CD4-positive, alpha-beta T cell treated with Interleukin-21 for 1 hour (primary cell): ENCODE results near the gene SAPCD1.

ENCODE experiments used
- DNase-seq: peaks from one replicate; pipeline ENCODE4 v3.0.0-alpha.2; 2020

SAPCD1 gene

DNA sequence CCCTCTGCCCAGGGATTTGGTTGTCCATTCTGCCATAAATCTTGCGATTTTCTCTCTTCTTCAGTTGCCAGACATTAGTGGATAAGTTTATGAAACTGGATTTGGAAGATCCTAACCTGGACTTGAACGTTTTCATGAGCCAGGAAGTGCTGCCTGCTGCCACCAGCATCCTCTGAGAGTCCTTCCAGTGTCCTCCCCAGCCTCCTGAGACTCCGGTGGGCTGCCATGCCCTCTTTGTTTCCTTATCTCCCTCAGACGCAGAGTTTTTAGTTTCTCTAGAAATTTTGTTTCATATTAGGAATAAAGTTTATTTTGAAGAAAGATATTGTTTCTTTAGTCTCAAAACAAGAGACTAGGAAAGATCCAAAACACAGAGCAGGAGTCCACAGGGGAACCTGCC is at the start of gene SAPCD1:
TSS of gene SAPCD1 (plus strand) at position 301 of the 400 bp plus-strand sequence. CDS start 399 bp downstream, outside the sequence.
- no peak for DNase-seq

DNA sequence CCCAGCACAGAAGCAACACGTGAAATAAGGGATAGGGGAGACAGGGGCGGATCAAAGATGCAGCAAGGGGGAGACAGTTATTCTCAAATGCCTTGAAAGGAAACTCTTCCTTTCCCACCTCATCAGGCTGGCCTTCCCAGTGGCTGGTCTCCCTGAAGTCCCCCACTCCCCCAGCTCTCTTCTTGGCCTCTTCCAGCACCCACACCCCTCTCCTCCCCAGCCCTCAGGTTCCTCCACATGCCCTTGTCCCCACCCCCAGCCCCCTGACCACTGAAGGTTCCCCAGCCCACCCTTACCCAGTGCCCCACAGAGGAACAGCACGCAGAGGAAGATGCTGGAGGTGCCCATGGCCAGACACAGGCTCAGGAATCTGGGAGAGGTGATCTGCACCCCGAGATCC is 49.0 kb upstream of the SAPCD1 start:
- no peak for DNase-seq

DNA sequence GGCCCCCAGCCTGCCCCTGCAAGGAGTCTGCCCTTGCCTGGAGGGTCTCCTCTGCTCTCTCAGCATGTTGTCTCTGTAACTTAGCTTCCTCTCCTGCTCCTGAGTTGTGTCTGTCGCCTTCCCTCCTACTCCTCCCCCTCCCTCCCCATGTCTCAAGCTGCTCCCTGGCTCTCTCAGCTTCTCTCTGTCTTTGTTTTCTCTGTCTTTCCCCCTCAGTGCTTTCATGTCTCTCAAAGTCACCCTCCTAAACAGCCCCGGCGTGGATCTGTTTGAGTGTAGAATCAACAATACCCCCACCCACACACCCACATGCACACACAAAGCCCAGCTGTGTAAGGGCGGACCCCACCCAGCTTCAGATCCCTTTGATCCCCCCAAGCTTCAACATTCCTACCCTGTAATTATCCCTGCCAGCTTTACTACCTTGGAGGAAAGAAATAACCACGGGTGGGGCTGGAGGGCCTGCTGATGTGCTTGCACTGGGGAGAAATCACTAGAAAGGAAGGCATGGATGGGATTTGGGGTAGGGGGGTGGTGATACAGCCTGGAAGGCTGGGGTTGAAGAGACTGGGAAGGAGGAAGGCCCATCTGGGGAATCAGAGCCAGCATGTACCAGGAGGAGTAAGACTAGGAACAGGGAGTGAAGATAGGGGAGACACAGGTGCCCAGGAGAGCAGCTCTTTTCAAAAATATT is 48.3 kb upstream of the SAPCD1 start:
- no peak for DNase-seq

DNA sequence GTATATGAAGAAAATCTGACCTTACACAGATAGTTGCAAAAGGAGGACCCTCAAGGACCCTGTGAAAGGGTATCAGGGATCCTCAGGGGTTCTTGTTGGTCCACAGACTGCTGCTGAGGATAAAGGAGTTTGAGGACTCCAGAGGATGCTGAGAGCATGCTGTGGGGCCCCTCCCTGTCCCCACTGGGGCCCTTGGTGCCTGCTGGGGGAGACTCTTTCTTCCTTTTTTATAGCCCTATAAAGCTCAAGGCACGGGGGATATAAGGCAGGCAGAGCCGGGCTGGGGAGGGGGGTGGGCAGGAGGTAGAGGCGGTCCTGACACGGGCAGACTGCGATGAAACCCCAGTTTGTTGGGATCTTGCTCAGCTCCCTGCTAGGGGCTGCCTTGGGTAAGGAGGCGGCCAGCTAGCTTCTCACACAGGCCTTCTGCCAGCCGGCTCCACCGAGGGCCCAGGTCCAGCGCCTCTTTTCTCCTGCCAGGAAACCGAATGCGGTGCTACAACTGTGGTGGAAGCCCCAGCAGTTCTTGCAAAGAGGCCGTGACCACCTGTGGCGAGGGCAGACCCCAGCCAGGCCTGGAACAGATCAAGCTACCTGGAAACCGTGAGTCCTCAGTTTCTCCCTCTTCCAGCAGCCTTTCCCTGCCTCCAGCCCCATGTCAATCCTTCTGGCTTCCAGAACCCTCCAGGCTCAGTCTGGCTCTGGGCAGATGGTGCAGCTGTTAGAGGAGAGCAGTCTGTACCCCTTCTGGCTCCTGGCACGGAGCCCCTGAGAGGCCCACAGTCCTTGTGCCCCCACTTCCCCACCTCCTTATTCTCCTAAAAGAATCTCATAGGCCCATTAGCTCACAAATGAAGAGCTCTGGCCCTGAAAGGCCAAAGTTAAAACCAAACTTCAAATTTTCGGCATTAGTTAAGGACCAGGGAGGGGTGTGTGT is 47.2 kb upstream of the SAPCD1 start, which contains the start of gene LY6G6D:
TSS of gene LY6G6D (plus strand) at position 327 of the 937 bp plus-strand sequence. CDS start at position 335, 8 bp downstream.
- no peak for DNase-seq

DNA sequence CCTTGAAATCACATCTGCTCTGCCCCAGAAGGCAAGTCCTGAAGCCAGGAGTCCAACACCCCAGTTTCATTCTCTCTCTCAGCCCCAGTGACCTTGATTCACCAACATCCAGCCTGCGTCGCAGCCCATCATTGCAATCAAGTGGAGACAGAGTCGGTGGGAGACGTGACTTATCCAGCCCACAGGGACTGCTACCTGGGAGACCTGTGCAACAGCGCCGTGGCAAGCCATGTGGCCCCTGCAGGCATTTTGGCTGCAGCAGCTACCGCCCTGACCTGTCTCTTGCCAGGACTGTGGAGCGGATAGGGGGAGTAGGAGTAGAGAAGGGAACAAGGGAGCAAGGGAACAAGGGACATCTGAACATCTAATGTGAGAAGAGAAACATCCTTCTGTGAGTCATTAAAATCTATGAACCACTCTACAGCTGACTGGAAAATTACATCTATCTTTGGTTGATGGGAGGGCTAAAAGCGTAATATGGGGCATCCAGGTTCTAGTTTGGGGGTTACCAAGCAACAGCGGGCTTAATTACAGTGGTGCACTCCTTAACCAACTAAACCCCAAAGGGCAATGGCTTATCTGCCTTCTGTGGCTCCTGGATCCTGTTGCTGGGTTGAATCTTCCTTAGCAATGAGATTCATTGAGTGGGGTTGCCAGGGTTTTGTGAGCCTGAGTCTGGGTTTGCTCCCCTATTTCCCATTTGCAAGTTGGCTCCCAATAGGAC is 44.8 kb upstream of the SAPCD1 start:
- no peak for DNase-seq

DNA sequence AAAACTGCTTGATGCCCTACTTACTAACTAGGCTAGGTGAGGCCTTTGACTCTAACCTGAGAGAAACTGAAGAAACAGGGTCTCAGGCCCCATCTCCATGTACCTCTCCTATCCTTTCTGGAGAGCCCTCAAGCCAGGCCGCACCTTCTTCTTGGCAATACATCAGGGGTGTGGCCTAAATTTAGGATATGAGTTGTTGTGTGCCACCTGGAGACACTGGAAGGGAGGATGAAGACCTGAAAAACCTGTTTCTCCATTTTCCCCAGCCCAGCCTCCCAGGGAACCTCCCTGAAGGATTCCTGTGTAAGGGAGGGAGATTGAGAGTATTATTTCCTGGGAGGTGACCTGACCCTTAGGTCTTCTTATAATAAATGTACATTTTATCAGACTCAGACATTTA is 44.2 kb upstream of the SAPCD1 start:
- no peak for DNase-seq

DNA sequence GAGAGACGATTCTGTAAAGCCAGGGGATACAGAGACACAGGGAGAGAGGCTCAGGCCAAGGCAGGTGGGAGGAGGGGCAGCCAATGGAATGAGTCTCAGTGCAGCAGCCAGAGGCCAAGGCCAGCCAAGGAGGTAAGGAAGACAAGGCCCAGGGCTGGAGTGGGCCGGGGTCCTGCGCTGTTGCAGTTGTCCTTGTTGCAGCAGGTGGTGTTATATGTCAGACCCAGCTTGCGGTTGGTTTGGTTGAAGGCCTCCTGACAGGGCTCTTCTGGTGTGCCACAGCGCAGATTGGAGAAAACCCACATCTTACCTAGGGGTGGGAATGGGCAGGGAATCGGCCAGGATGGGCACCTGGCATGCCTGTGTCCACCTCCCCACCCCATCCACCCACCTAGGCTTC is 43.5 kb upstream of the SAPCD1 start:
- no peak for DNase-seq

DNA sequence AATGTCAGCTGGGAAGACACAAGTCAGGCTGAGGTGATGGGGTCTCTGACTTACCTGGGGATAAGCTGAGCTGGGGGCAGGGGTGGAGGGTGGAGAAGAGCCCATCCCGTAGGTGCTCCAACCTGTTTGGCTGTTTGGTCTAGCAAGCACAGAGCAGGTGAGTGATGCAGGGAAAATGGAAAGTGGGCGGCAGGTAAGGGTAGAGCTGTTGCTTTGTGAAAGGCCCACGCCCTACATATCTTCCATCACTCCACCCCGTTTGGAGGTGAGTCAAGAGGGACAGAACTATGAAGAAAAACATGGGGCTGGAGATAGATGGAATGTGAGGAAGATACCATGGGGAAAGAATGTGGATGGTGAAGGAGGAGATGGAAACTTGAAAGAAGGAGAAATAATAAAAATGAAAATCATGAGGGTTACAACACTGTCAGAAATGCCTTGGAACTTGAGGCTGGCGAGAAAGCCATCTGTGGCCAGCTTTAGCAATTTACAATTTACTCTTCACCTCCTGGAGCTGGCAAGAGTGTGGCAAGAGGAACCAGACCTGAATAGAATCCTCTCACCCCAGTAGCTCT is 42.2 kb upstream of the SAPCD1 start:
- no peak for DNase-seq

DNA sequence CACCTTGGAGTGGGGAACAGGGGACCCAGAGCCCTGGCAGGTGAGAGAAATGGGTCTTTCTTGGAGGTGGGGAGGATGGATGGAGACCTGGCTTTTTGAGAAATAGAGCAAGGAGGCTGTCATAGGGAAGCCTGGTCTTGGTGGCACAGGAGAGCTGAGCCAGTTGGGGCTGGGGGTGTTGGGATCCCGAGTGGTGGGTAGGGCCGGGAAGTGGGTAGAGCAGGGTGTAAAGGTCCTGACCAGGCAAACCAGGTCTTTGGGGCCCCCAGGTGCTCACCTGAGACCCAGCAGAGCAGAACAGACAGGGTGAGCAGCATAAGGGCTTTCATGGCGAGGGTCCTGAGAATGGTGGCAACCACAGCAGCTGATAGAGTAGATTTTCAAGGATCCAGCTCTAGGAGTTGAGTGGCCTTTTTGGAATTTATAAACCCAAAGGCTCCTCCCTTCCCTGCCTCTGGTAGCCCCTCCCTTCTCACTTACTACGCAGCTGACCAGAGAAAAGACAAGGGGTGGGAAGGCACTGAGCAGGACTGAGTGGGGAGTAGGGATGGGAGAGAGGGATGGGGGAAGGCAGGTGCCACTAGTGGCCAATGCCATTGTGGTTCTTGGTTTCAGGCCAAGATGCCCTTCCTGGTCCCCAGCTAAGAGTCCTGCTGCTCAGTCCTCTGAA is 41.0 kb upstream of the SAPCD1 start, which contains the start of gene LY6G6C:
TSS of gene LY6G6C (minus strand) at position 396 of the 670 bp plus-strand sequence. CDS start at position 329, 67 bp downstream.
- no peak for DNase-seq

DNA sequence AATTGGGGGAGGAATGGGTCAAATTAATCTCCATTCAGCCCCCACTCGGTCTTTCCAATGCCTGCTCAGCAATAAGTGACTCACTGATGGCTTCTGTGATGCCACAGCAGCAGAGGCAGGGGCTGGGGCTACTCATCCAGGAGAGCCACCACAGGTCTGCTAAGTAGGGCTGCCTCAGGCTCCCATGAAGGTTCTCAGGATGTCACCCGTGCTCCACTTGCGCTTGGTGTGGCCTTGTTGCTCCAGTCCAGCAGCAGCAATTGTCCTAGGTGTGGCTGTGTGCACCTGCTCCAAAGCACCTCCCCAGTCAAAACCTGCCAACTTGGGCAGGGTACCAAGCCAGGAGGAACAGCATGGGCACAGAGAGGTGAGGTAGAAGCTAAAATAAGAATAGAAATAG is 40.3 kb upstream of the SAPCD1 start:
- no peak for DNase-seq

DNA sequence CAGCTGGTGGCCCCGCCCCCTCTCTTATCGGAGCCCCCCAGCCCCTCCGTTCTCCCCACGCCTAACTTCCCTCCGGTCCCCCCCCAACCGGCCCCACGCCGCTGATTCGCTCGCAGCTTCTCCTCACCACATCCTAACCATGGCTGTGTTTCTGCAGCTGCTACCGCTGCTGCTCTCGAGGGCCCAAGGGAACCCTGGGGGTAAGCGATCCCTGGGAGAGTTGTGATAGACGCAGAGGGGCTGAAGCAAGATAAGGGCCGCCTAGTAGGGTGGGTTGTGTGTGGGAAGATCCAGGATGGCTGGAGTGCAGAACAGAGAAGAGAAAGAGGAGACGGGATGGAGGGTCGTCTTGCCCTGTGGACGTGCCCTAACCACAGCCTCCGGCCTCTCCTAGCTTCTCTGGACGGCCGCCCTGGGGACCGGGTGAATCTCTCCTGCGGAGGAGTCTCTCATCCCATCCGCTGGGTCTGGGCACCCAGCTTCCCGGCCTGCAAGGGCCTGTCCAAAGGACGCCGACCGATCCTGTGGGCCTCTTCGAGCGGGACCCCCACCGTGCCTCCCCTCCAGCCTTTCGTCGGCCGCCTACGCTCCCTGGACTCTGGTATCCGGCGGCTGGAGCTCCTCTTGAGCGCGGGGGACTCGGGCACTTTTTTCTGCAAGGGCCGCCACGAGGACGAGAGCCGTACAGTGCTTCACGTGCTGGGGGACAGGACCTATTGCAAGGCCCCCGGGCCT is 39.0 kb upstream of the SAPCD1 start, which contains the start of gene MPIG6B:
TSS of gene MPIG6B (plus strand) at position 129 of the 735 bp plus-strand sequence. CDS start at position 140, 11 bp downstream.
- DNase-seq: no peak

DNA sequence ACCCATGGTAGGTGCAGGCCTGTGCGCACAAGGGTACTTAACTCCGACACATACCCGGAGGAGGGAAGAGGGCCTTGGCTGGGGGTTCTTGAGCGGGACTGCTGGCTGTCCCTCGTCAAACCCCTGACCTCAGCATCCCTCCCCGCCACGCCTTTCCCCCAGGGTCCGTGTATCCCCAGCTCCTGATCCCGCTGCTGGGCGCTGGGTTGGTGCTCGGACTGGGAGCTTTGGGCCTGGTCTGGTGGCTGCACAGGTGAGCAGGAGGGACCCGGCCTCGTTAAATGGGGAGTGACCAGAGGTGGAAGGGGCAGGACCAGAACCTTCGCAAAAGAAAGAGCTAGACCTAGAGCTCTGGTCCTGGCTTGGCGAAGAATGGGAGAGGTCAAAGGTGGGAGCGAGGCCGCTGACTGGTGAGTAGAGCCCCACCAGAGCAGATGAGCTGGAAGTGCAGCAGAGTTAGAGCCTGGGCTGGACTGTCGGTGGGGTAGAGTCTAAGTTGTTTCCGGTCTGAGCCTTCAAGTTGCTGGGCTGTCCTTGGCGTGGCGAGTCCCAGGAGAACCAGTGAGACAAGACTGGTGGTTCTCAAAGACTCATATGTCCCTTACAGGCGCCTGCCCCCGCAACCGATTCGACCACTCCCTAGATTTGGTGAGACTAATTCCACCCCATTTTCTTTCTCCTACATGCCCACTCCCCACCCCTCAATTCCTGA is 38.3 kb upstream of the SAPCD1 start:
- DNase-seq: no peak

DNA sequence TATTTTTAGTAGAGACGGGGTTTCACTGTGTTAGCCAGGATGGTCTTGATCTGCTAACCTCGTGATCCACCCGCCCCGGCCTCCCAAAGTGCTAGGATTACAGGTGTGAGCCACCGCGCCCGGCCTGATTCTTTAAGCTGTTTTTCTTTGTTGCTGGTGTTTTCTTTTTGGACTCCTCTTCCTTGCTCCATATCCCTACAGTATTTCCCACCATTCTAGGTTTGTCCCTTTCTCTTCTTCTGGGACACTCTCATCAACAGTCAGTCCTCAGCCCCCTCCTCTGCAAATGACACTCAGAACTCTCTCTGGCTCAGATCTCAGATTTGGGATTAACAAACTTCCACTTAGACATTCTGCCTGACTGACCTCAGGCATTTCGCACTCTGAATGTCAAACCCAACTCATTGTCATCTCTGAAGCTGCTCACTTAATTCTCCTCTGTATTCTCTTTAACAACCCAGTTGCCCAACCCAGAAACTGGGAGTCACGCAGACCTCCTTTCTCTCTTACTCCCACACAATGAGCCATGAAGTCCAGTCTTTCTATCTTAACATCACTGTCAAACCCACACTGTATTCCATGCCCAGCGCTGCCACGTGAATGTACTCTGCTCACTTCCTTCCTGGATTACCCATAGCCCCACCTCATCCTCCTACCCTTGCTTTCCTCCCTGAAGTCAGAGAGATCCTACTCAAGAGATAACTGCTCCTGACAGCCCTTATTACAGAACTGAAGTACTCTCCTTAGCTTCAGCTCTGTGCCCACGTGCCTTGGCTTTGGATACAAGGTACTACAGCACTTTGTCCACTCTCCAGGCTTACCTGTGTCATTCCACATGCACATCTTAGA is 36.7 kb upstream of the SAPCD1 start:
- DNase-seq: no peak

DNA sequence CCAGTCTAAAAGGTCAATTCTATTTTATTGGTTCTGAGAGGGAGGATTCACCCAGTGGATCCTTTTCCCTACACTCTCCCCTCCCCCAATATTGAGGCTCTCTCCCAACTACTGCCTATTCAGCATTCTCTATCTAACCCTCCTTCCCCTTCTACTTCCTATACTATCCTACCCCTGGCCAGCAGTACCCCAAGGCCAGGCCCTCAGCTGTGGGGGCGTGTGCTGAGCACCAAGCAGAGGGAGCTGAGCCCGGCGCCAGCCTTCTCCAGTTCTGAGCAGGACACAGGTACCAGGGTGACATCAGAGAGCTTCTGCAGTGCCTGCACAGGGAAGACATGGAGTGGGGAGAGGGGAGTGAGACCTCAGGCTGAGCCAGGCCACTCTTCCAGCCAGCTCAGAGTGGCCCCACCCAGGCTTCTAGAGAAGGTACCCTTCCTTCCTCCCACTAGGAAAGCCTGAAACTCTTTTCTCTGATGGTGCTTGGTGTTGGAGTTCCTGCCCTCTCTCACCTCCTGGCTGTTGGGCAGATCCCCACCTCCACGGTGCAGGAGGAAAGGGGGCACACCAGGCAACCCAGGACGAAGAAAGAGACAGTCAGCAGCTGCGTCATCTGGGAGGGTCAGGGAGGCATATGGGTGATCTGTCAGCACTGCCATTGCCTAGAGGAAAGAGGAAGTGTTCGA is 35.3 kb upstream of the SAPCD1 start:
- no peak for DNase-seq

DNA sequence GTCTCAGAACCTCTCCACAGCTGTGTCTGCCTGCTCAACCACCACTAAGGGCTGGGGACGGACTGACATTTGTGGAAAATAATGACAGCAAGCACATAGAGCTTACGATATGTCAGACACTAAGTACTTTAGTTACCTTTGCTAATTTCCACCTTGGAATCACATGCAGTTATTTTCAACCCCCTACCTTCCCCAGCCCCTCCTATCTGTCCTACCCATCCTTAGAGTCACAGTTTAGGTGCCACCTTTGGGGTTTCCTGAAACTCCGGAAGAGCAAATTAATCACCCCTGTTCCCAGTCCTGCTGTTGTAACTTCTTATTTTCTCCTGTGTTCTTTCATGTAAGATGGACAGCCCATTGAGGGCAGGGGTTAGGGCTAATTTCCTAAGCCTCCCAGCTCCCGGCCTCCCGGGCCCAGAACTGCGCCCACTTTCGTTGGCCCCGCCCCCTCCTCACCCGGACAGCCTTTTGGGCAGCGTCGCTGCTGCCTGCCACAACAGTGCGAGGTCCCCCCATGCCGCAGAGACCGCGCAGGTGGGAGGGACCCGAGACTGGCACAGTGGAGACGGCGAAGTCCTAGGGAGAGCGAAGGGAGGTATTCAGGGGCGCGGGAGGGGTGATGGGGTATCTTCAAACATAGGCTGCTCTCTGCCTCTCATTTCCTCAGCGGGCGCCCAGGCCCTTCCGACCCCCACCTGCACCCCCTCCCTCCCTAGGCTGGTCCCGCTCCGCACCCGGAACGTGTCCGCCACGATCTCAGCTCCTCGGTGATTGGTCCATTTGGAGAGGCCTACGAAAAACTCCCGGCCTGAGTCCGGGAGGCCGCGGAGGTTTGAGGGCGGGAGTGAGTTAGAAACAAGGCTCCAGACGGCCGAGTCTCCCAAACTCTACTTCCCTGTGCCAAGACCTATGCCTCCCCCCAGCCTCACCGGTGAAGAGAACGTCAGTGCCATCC is 34.5 kb upstream of the SAPCD1 start:
- peak; percentile 28 for DNase-seq

DNA sequence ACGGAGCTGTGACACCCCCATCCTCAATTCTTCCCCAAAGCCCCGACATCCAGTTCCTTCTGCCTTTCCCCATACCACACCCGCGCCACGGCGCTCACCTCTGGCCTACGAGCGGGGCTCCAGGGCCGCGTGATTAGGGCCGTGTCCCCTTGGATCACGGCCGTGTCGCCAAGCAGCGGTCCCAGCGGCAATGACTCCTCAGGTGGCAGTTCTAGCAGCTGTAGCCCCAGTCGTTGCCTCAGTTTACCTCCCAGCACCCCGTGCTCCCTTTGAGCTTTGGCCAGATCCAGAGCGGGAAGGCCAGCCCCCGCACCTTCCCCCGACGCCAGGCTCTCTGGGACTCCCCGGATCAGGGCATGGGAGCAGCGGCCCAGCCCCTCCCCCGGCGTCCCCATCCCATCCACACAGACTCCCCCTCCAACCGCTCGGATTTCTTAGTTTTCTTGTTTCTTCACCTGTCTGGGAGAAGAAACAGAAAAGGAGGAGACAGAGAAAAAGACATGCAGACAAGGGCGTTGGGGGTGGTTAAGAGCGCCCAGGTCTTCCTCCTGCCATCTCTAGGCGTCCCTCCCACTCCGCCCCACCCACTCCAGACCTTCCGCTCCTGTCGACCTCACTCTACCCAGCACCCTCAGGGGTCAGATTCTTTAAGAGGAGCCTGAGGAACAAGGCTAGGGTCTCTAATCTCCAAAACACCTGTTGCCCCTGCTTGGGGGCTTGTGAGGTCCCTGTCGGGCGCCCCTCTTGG is 33.5 kb upstream of the SAPCD1 start, which contains the start of gene DDAH2:
TSS of gene DDAH2 (minus strand) at position 533 of the 748 bp plus-strand sequence. CDS start at position 395, 138 bp downstream.
- DNase-seq: no peak

DNA sequence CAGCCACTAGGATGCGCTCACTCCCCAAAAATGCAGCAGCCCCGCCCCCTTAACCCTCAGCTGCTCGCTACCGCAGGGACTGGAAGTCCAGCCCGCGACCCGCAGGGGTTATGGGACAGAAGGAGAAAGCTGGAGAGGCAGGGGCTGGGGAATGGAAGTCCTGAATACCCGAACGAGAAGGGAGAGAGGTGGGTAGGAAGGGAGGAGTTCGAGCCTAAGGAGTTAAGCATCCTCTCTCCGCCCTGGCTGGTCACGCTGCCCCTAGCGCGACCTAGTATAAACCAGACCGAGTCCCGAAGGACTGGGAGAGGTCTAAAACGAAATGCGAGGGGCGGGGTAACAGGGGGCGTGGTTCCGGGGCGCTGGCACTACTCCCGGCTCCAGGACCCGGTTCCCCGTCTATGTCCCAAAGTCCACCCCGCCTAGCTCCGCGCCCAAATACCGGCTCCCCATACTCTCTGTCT is 32.9 kb upstream of the SAPCD1 start:
- peak; percentile 82 for DNase-seq
